HepG2 (cell line): ENCODE measurements around the gene WNT1. TPM values are rescaled to one million over a fixed set of nuclear protein-coding genes. Genes with fewer than 3 reads are reported as not detected.

ENCODE experiments used
- E2F5 ChIP-seq: sonication (generic); formaldehyde crosslinking; conservative IDR thresholded peaks from 2 replicates; pipeline ENCODE4 v1.4.0; 2020; ENCODE audit warnings: missing genetic modification reagents
- ELF4 ChIP-seq: sonication (generic); formaldehyde crosslinking; IDR thresholded peaks from 2 replicates; pipeline ENCODE4 v1.5.0; 2020; ENCODE audit warnings: missing genetic modification reagents, mild to moderate bottlenecking, moderate library complexity, borderline replicate concordance
- ISL2 ChIP-seq: sonication (generic); formaldehyde crosslinking; IDR thresholded peaks from 2 replicates; pipeline ENCODE4 v1.5.0; 2020; ENCODE audit warnings: missing genetic modification reagents
- NAIF1 ChIP-seq: sonication (generic); formaldehyde crosslinking; IDR thresholded peaks from 2 replicates; pipeline ENCODE4 v1.5.0; 2020; ENCODE audit warnings: mild to moderate bottlenecking, missing genetic modification reagents, borderline replicate concordance
- NFE2L2 ChIP-seq: fragments of 150-350 bp; IDR thresholded peaks from 2 replicates; pipeline ENCODE4 v1.6.1; 2014; ENCODE audit warnings: low read length
- PHB2 ChIP-seq: fragments of 450-650 bp; IDR thresholded peaks from 2 replicates; pipeline ENCODE4 v1.6.1; 2018; ENCODE audit not compliant: partially characterized antibody
- RAD51 ChIP-seq: fragments of 450-650 bp; IDR thresholded peaks from 2 replicates; pipeline ENCODE4 v1.6.1; 2016; ENCODE audit warnings: borderline replicate concordance
- SIN3B ChIP-seq: fragments of 150-350 bp; IDR thresholded peaks from 2 replicates; pipeline ENCODE4 v1.6.1; 2014; ENCODE audit warnings: low read length
- SP4 ChIP-seq: sonication (generic); formaldehyde crosslinking; IDR thresholded peaks from 2 replicates; pipeline ENCODE4 v1.8.1; 2023; ENCODE audit warnings: mild to moderate bottlenecking, missing genetic modification reagents
- STAT6 ChIP-seq: sonication (generic); formaldehyde crosslinking; IDR thresholded peaks from 2 replicates; pipeline ENCODE4 v1.4.0; 2020; ENCODE audit warnings: missing genetic modification reagents, mild to moderate bottlenecking, borderline replicate concordance
- ZFP91 ChIP-seq: sonication (generic); formaldehyde crosslinking; IDR thresholded peaks from 2 replicates; pipeline ENCODE4 v1.9.0; 2022; ENCODE audit warnings: missing genetic modification reagents, mild to moderate bottlenecking, borderline replicate concordance
- ZNF10 ChIP-seq: sonication (generic); formaldehyde crosslinking; IDR thresholded peaks from 2 replicates; pipeline ENCODE4 v1.4.0; 2020; ENCODE audit warnings: mild to moderate bottlenecking, low read depth, missing genetic modification reagents, borderline replicate concordance
- ZNF367 ChIP-seq: sonication (generic); formaldehyde crosslinking; IDR thresholded peaks from 2 replicates; pipeline ENCODE4 v1.4.0; 2020; ENCODE audit warnings: missing genetic modification reagents, borderline replicate concordance
- ZNF615 ChIP-seq: sonication (generic); formaldehyde crosslinking; IDR thresholded peaks from 2 replicates; pipeline ENCODE4 v1.5.0; 2020; ENCODE audit warnings: mild to moderate bottlenecking, missing genetic modification reagents, borderline replicate concordance
- polyA plus RNA-seq, 8 experiments: library from polyadenylated mRNA; depleted of rRNA in 3 of 8; stranded (reverse) in 7 of 8; unstranded in 1 of 8; fragments of >200 nt; fragmentation: Illumina TruSeq in 4 of 8; extraction: Trizol in 4 of 8; gene quantifications; 2 replicates each; pipeline versions ENCODE4 v1.2.1 to v1.2.3, GENCODE V29; 2011 to 2016; ENCODE audit warnings: low read depth in 4 of 8, missing spikeins in 1 of 8, mixed read lengths in 1 of 8; ENCODE audit not compliant: insufficient read depth in 1 of 8
- total RNA-seq, 5 experiments: library from RNA; depleted of rRNA; stranded (reverse); fragments of >200 nt; fragmentation: Illumina TruSeq; extraction: Trizol; gene quantifications; 2 replicates each; pipeline ENCODE4 v1.2.3, GENCODE V29; 2016; ENCODE audit warnings: low read depth in 1 of 5
- TF ChIP-seq, protein P1 (sequence below): sonication (generic); formaldehyde crosslinking; IDR thresholded peaks from 2 replicates; pipeline ENCODE4 v1.5.0; 2020; ENCODE audit warnings: missing genetic modification reagents
- TF ChIP-seq, protein P2 (sequence below): IDR thresholded peaks from 2 replicates; pipeline ENCODE4 v1.6.1; 2016

WNT1 gene
- total and polyA plus RNA-seq, 2 of the 13 experiments (the other 11 are each of a cell fraction or from before 2014, with no cell fraction given): not detected

- TF ChIP-seq ZFP91 (CRISPR knock-in tag) (no peak; the same call in 1 of the 2 replicates), SP4 (no peak), ELF4 (CRISPR knock-in tag) (no peak), RAD51 (no peak), PHB2 (no peak), STAT6 (CRISPR knock-in tag) (no peak), ZNF367 (no peak), NAIF1 (CRISPR knock-in tag) (peak; percentile 71; the same call in 1 of the 2 replicates), ISL2 (CRISPR knock-in tag) (no peak), NFE2L2 (no peak), ZNF10 (no peak), SIN3B (no peak), E2F5 (CRISPR knock-in tag) (no peak), ZNF615 (CRISPR knock-in tag) (no peak)
- TF ChIP-seq, protein P1, sequence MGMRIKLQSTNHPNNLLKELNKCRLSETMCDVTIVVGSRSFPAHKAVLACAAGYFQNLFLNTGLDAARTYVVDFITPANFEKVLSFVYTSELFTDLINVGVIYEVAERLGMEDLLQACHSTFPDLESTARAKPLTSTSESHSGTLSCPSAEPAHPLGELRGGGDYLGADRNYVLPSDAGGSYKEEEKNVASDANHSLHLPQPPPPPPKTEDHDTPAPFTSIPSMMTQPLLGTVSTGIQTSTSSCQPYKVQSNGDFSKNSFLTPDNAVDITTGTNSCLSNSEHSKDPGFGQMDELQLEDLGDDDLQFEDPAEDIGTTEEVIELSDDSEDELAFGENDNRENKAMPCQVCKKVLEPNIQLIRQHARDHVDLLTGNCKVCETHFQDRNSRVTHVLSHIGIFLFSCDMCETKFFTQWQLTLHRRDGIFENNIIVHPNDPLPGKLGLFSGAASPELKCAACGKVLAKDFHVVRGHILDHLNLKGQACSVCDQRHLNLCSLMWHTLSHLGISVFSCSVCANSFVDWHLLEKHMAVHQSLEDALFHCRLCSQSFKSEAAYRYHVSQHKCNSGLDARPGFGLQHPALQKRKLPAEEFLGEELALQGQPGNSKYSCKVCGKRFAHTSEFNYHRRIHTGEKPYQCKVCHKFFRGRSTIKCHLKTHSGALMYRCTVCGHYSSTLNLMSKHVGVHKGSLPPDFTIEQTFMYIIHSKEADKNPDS (CRISPR knock-in tag): no peak
- TF ChIP-seq, protein P2, sequence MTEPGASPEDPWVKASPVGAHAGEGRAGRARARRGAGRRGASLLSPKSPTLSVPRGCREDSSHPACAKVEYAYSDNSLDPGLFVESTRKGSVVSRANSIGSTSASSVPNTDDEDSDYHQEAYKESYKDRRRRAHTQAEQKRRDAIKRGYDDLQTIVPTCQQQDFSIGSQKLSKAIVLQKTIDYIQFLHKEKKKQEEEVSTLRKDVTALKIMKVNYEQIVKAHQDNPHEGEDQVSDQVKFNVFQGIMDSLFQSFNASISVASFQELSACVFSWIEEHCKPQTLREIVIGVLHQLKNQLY (CRISPR knock-in tag): no peak
Observed at GRCh38 chr12:48998497-48999353, 20.6 kb downstream of the WNT1 start (continued).
